ENCODE results near the gene B4GALT7.

DNA sequence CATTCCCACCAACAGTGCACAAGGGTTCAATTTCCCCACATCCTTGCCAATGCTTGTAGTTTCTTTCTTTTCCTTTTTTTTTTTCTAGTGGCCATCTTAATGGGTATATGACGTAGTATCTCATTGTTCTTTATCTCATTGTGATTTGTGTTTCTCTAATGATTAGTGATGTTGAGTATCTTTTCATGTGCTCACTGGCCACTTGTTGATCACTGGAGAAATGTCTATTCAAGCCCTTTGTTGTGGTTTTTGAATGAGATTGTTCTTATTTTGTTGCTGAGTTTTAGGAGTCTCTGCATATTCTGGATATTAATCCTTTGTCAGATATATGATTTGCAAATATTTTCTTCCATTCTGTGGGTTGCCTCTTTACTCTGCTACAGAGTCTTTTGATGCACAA lies 9.5 kb upstream of the B4GALT7 start:
- TF ChIP-seq, protein P1, sequence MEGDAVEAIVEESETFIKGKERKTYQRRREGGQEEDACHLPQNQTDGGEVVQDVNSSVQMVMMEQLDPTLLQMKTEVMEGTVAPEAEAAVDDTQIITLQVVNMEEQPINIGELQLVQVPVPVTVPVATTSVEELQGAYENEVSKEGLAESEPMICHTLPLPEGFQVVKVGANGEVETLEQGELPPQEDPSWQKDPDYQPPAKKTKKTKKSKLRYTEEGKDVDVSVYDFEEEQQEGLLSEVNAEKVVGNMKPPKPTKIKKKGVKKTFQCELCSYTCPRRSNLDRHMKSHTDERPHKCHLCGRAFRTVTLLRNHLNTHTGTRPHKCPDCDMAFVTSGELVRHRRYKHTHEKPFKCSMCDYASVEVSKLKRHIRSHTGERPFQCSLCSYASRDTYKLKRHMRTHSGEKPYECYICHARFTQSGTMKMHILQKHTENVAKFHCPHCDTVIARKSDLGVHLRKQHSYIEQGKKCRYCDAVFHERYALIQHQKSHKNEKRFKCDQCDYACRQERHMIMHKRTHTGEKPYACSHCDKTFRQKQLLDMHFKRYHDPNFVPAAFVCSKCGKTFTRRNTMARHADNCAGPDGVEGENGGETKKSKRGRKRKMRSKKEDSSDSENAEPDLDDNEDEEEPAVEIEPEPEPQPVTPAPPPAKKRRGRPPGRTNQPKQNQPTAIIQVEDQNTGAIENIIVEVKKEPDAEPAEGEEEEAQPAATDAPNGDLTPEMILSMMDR (conservative IDR thresholded peaks at IDR 0.05; ENCODE audit: low read length) = no peak
- TF ChIP-seq EZH2phosphoT487 (IDR thresholded peaks at IDR 0.05; ENCODE audit: borderline replicate concordance) = no peak

Data from Loucy (cell line).